HG02840 (cell line): ENCODE results near the gene CASTOR2.
"Not testable (repeated sequence)": the region's sequence is repeated elsewhere in the genome, so short reads cannot be mapped to it uniquely, and the experiment has no call there.

Experiments
- ATAC-seq: cut with Tn5 transposase; IDR thresholded peaks from one replicate; pipeline ENCODE4 v1.9.1; 2021; ENCODE audit warnings: mild to moderate bottlenecking, moderate library complexity, moderate number of reproducible peaks; ENCODE audit not compliant: unreplicated experiment, low FRiP score

Gene CASTOR2

DNA sequence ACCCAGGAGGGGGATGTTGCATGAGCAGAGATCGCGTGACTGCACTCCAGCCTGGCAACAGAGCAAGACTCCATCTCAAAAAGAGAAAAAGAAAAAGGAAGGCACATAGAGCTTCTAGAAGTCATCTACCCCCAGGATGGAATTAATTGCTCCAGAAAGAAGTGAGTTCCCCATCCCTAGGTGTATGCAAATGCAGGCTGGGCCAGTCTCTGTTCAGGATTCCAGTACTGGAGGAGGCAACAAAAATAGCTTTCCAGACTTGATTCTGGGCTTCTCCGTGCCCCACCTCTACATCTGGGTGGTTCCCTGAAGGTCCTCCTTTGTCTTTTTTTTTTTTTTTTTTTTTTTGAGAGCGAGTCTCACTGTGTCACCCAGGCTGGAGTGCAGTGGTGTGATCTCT, 28.6 kb downstream of the CASTOR2 start:
- no peak for ATAC-seq

DNA sequence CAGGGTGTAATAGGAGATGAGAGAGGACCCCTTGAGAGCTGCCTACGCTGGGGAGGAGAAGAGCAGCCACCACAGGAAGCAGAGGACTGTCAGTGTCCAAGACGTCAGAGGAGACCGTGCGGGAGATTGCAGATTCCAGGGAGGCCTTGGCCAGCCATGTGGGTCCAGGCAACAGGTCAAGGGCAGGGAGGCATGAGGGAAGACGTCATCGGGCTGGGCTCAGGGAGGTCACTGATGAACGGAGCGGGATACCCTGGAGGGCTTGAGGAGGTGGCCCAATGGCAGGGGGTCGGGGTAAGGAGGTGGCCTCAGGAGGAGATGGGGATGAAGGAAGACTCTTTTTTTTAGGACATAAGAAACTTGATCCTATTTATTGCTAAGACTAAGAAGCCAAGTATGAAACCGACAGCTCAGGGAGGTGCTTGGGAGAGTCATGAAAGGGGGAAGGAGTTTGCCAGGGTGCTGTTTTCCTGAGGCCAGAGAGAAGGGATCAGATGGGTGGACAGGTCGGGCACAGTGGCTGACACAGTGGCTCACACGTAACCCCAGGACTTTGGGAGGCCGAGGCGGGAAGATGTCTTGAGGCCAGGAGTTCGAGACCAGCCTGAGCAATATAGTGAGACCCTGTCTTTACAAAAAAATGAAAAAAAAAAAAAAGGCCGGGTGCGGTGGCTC, 30.5 kb downstream of the CASTOR2 start:
- not testable (repeated sequence) for ATAC-seq

DNA sequence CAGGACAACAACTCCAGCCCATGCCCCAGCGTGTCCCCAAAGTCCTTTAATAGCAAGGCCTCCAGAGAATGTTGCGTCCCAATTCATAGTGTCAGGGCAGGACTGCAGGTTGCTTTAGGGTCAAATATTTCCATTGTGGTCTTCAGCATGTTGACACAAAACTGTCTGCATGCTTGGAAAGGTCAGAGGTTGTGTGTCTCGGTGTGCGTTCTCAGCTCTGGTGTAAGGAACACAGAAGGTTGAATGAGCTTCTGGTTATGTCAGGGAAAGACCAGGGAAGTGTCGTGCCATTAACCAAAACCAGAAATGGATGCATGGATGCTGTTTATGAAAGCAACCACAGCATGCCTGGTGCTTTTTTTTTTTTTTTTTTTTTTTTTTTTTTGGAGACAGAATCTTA, 31.9 kb downstream of the CASTOR2 start:
- ATAC-seq = not testable (repeated sequence)

DNA sequence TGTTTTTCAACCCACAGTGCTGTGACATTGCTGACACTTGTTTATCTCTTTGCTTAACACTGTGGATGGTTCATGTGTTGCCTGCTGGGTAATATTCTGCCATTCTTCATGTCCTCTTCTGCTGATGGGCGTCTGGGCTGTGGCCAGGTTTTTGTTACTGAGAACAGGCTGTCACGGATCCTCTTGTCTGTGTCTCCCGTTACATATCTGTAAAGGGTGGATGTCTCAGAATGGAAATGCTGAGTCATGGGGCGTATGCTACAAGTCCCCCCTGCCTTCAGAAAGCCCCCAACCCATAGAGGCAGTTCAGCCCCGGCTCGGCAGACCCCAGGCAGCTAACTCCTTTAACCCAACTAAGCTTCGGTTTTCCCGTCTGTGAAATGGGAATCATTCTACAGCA, 33.3 kb downstream of the CASTOR2 start:
- ATAC-seq = not testable (repeated sequence)

DNA sequence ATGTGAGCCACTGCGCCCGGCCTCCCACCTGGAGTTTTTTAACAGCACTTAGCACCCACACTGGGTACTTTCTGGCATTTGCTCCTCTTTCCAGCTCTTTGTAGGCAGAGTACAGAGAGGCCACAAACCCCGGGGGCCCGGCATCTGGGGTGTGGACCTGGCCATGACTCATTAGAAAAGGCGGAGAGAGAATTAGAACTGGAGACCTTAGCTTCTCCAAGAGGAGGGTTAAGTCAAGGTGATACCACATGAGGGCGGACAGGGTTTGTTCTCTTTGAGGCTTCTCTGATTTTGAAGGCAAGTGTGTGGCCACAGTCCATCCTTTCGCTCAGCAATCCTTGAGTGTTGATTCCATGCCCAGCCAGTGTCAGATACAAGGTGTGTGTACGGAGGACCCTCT, 36.9 kb downstream of the CASTOR2 start:
- ATAC-seq = not testable (repeated sequence)

GRCh38 chr7:75010036-75010435, 45.5 kb downstream of the CASTOR2 start:
- ATAC-seq = no peak

GRCh38 chr7:75017832-75018231, 53.3 kb downstream of the CASTOR2 start:
- ATAC-seq = no peak

DNA sequence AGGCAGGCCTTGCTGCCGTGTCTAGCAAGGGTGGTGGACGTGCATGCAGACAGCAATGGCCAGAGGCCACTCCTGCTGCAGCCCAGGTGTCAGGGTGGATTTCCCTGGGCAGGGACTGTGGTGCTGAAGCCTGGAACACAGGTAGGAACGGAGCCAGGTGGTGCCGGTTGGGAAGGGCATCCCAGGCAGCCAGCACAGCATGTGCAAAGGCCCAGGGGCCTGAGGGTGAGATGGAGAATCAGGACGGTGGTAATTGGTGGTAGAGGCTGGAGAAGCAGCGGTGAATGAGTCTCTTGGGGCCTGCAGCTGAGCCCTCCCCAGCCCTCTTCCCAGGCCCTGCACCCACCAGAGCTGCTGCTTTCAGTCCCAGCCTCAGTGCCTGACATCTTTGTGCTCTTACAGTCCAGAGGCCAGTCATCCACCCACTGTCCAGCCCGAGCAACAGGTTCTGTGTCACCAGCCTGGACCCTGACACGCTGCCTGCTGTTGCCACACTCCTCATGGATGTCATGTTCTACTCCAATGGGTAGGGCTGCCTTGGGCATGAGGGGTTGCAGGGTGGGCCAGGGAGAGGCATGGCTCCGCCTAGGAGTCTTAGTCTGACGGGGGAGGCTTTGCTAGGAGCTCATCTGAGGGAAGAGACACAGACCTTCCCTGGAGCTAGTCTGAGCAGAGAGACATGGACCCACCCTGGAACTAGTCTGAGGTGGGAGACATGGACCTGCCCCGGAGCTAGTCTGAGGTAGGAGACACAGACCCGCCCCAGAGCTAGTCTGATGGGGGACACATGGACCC, 54.3 kb downstream of the CASTOR2 start:
- ATAC-seq = no peak

DNA sequence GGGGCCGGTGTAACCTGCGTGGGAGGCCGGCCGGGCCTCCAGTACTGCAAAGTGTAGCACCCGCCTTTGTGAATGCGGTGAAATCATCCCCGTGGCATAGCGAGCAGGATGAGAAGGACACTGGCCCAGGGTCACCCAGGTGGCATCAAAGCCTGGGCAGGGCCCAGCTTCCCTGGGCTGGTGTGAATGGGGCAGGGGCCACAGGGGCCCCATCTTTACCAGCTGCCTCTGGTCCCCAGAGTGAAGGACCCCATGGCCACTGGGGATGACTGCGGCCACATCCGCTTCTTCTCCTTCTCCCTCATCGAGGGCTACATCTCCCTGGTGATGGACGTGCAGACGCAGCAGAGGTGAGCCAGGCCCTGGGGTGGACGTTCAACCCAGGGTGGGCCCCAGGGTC, 55.3 kb downstream of the CASTOR2 start:
- ATAC-seq = no peak

DNA sequence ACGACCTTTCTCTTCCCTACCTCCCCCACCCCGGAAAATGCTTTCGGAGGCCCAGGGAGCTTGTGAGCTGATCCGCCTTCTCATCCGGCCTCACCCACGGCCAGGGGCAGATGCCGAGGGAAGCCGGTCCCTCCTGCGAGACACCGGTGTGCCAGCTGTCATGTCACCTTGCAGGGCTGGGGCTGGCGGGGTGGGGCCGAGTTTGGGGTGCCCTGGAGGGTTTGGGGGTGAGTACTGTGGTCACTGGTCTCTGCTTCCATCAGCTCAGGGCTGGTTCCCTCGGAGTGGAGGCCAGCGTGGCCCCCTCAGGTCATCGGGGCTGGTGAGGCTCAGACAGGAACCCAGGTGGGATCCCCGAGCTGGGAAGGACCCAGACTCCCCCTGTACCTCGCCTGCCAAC, 60.4 kb downstream of the CASTOR2 start:
- no peak for ATAC-seq

GRCh38 chr7:75028299-75028698, 63.8 kb downstream of the CASTOR2 start:
- no peak for ATAC-seq

- ATAC-seq = no peak
Observed at GRCh38 chr7:75033064-75033463, 68.6 kb downstream of the CASTOR2 start.

DNA sequence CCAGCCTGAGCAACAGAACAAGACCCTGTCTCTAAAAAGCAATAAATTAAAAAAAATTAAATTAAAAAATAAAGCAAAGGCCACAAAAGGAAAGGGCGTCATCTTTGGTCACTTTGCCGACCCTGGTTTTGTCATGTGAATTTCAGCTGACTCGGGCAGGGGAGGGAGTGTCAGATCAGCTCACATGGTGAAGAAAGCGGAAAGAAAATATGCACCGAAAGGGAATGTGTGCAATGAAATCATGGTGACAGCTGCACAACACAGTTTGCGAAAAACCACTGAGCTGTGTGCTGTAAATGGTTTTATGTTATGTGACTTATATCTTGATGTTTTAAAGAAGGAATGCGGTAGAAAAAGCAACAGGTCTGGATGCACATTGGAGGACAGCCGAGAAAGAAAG, 69.3 kb downstream of the CASTOR2 start:
- ATAC-seq = no peak

GRCh38 chr7:75038508-75038907, 74.0 kb downstream of the CASTOR2 start:
- no peak for ATAC-seq

DNA sequence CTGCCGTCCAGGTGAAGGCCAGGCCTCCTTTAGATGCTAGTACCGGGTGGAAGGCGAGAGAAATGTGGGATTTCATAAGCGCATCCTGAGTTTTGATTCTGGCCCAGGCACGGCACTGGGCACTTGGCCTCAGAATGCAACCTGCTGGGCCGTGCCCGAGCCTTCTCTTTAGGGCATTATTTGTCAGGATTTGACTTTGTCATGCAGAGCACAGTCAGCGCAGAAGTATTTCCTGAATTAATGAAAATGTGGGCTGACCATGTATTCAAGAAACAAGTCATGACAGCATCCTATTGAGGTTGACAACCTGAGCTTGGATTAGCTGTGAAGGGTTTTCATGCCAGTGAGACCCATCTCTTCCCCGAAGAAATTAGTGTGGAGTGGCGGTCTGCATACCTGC, 74.7 kb downstream of the CASTOR2 start:
- no peak for ATAC-seq

- no peak for ATAC-seq
Observed at GRCh38 chr7:75039709-75040108, 75.2 kb downstream of the CASTOR2 start.

DNA sequence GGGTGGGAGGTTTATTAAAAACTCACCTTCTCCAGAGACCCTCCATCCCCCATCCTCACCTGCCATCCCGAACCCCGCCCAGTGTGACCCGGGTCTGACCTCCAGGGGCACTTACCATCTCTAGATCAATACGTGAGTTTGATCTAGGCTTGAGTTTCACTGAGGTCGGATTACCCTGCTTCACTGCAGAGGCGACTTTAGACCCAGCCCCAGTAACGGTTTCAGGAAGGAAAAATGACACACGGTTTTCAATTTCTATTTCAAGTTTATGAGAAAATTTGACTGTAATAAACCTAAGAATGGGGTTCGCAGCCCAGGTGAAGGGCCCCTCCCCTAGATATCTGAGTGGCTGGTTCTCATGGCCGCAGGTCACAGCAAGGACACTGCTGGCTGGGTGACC, 76.0 kb downstream of the CASTOR2 start:
- no peak for ATAC-seq

GRCh38 chr7:75042286-75042685, 77.8 kb downstream of the CASTOR2 start:
- ATAC-seq = no peak

GRCh38 chr7:75042831-75043703, 78.6 kb downstream of the CASTOR2 start:
- ATAC-seq = no peak

GRCh38 chr7:75045881-75046280, 81.4 kb downstream of the CASTOR2 start:
- no peak for ATAC-seq
